Breast epithelium (tissue), 3 donors: Measurements from ENCODE around the gene WFIKKN2.

Source experiments
- POLR2AphosphoS5 ChIP-seq, 3 donors: sonication (generic); formaldehyde crosslinking; IDR thresholded peaks; one replicate each; pipeline ENCODE4 v1.6.1; 2017; ENCODE audit warnings: antibody characterized with exemption in 3 of 3
- TF ChIP-seq, protein P1 (sequence below), 3 donors: fragments of 450-650 bp; IDR thresholded peaks; one replicate each; pipeline ENCODE4 v1.5.1; 2016 to 2017; ENCODE audit warnings: antibody characterized with exemption in 3 of 3, mild to moderate bottlenecking in 3 of 3, moderate library complexity in 3 of 3

DNA sequence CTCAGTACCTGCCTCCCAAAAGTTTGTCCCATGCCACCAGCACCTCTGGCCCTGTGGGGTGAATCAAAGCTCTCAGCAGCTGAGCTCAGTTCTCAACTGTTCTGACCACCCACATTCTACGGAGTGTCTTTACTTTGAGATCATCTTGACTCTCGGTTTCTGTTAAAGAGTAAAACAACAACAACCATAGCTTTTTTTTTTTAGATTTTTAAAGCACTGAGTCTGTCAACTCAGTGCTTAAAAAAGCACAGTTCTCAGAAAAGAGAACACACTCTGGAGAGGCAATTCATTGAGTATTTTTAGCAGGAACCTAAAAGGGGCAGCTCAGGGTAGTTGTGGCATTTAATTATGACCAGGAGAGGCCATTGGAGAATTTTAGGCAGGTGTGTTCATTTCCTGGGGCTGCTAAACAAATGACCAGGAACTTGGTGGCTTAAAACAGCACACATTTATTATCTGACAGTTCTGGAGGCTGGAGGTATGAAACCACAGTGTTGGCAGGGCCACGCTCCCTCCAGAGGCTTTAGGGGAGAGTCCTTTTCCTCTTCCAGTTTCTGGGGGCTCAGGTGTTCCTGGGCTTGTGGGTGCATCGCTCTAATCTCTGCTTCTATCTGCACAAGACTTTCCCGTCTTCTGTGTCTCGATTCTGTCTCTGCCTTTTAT is 6.7 kb upstream of the WFIKKN2 start:
- TF ChIP-seq, protein P1, sequence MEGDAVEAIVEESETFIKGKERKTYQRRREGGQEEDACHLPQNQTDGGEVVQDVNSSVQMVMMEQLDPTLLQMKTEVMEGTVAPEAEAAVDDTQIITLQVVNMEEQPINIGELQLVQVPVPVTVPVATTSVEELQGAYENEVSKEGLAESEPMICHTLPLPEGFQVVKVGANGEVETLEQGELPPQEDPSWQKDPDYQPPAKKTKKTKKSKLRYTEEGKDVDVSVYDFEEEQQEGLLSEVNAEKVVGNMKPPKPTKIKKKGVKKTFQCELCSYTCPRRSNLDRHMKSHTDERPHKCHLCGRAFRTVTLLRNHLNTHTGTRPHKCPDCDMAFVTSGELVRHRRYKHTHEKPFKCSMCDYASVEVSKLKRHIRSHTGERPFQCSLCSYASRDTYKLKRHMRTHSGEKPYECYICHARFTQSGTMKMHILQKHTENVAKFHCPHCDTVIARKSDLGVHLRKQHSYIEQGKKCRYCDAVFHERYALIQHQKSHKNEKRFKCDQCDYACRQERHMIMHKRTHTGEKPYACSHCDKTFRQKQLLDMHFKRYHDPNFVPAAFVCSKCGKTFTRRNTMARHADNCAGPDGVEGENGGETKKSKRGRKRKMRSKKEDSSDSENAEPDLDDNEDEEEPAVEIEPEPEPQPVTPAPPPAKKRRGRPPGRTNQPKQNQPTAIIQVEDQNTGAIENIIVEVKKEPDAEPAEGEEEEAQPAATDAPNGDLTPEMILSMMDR (IDR thresholded peaks at IDR 0.05) = no peak
- TF ChIP-seq POLR2AphosphoS5 (IDR thresholded peaks at IDR 0.05) = no peak
